Erythroblast (primary cell): ENCODE measurements around the gene SNX11.

Source experiments
- DNase-seq, 2 experiments: peaks; one replicate each; lab custom pipeline; 2025; lab: John Stamatoyannopoulos, UW
- GATA1 ChIP-seq: IDR thresholded peaks from 2 replicates; pipeline ENCODE4 v1.6.1; 2011; ENCODE audit warnings: low read depth, mild to moderate bottlenecking, control low read depth, low read length, moderate library complexity
- POLR2A ChIP-seq: IDR thresholded peaks from 2 replicates; pipeline ENCODE4 v1.6.1; 2011; ENCODE audit warnings: mild to moderate bottlenecking, low read length

SNX11 gene

DNA sequence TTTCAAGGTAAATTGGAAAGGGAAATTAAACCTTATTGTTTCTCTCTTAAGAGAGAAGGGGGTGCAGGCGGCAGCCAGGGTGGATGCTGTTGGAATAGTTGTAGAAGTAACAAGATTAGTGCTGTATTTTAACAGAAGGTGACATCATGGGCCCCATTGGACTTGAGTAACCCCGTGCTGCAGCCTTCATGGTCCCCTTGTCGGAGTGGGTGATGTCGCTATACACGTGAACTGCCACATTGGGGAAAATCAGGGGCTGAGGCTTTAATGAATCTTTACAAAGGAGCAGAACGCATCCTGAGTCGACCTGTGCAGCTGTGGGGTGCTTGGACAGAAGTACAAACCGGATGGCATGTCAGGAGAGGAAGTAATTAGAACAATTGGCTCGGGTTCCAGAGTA lies 3.2 kb downstream of the SNX11 start:
- TF ChIP-seq GATA1: no peak
- TF ChIP-seq POLR2A: no peak
- no peak for DNase-seq

DNA sequence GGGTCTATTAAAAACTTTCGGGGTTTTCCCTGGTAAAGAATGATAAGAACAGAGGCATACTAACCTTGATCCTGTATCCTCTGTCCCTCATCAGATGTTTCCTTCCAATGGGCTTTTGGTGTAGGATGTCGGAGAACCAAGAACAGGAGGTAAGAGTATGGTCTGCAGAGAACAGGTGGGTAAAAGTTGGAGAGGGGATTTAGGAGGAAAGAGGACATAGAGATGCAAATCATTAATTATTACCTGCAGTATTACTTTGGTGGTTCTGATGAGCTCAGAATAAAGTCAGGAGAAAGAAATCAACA lies 4.3 kb downstream of the SNX11 start:
- DNase-seq: no peak
- TF ChIP-seq POLR2A (no peak), GATA1 (no peak)

DNA sequence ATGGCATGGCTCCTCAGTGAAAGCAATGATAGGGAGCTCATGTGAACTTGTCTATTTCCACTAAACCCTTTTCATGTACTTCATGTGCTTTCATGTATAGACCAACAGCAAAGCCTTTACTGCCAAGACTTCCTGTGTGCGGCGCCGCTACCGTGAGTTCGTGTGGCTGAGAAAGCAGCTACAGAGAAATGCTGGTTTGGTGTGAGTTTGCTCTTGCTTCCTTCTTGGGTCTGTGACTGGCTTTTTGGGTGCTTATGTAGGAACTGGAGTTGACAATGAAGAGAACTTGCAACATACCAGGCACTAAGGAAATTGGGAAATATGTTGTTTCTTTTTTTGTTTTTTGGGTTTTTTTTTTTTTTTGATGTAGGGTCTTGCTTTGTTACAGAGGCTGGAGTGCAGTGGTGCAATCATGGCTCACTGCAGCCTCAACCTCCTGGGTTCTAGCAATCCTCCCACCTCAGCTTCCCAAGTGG lies 5.7 kb downstream of the SNX11 start:
- DNase-seq: no peak

DNA sequence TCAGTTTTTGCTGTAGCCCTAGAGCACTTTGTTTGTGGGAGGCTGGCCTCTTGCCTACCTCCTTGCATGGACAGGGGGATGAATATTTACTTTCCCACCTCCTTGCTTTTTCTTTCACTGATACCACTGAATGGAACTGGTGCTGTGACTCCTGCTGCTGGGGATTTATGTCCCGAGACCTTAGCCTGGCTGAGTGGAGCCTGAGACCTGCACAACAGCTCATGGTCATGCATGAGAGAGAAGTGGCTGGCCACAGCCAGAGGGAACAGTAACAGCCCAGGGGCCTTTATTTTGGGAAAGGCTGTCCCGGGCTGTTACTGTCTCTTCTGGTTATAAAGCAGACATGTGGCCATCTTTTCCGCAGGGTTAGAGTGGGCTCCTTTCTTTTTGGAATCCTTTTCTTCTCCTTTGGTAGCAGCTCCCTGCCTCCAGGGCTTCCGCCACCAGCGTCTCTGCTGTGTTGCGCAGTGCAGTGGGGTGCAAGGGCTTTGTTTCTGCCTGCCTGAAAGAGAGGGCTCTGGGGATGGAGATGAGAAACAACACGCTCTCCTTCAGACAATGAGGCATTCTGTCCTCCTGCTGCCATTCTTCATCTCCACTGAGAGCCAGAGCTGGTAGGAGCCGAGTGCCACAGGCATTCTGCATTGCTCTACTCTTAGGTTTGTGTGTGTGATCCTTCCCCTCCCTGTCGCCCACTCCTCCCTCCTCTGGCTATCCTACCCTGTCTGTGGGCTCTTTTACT lies 14.5 kb downstream of the SNX11 start:
- no peak for DNase-seq

More for the DNA sequence above, 5.7 kb downstream of the SNX11 start:
- no peak for TF ChIP-seq POLR2A
- TF ChIP-seq GATA1: no peak

DNA sequence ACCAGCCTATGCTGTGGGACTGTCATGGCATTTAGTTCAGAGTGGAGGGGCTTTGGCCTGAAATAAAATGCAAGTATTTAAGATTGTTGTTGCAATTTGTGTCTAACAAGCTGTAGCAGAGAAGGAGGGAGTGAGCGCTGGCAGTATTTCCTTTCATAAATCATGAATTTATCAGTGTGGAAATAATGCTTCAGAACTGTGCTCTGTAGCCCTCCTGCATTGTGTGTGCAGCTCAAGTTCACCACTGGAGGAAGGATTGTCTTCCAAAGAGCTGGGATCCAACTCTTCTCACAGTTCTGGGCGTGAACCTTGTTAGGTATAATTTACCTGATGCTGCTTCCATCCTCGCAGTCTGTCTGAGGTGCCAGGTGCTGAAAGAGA lies 15.1 kb downstream of the SNX11 start:
- DNase-seq: no peak
- TF ChIP-seq POLR2A (no peak), GATA1 (no peak)

More for the DNA sequence above, 14.5 kb downstream of the SNX11 start:
- TF ChIP-seq GATA1 (no peak), POLR2A (no peak)

DNA sequence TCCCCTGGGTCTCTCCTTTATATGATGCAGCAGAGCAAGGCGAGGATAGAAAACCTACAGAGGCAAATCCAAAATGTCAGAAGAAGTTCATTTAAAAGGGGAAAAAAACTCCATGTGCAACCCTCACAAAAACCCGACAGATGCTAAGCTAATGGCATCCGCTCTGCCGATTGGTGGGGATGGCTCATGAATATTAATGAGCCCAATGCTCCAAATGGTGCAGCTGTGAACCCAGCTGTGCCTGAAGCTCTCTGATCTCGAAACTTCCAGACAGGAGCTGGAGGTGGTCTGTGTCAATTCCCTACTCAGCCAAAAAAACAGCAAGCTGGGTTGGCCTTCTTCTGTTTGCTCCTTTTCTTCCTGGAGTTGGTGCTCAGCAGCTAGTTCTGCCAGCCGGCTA lies 15.5 kb downstream of the SNX11 start:
- TF ChIP-seq GATA1: no peak
- no peak for TF ChIP-seq POLR2A
- no peak for DNase-seq

DNA sequence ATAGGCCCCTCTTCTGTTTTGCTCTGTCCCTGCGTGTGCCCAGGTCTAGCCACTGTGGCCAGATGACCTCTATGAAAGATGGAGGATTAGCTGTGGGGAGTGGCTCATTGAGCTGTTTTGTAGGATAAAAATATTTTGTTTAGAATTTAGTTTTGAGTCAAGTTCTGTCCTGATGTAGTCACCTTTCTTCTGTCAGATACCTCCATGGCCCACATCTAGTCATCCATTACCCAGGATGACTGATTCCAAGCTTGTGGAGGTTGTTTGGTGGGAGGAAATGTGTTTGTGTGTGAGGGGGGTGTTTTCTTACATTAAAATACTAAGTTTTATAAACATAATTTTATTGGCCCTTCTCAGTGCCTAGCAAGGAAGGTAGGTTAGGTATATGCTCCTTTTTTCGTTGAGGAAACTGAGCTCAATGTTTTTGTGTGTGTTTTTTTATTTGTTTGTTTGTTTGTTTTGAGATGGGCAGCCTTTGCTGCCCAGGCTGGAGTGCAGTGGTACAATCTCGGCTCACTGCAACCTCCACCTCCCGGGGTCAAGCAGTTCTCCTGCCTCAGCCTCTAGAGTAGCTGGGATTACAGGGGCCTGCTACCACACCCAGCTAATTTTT lies 16.3 kb downstream of the SNX11 start:
- no peak for TF ChIP-seq POLR2A
- TF ChIP-seq GATA1: no peak
- DNase-seq: no peak

DNA sequence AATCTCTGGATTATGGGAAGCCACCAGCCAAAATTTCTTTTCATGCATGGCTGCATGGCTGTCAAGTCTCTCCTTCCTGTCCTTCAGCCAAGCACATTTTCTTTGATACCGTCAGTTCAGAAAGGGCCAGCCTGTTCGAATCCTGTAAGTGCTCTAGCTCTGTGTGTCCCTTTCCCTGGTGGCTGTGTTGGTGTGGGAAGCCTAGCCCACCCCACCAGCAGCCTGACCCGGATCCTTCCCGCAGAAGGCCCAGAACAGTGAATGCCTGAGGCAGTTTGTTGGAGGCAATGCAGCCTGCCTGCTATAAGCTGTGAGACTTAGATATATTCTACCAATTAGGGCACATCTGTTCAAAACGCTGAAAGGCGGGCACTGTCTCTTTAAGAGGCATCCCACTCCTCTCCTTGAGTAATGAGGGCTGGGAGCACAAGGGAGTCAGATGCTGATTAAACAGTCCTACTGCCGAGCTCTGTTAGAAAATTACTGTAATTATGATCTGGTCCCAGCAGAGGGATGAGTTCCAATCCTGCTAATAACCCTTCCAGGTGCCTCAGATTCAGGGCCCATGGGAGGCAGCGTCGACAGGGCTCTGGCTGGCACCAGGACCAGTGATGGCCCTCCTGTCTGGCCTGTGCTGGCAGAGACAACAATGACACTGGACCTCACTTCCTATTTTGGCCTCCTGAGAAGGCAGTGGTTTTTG lies 18.4 kb downstream of the SNX11 start:
- no peak for DNase-seq
- TF ChIP-seq POLR2A (no peak), GATA1 (no peak)

DNA sequence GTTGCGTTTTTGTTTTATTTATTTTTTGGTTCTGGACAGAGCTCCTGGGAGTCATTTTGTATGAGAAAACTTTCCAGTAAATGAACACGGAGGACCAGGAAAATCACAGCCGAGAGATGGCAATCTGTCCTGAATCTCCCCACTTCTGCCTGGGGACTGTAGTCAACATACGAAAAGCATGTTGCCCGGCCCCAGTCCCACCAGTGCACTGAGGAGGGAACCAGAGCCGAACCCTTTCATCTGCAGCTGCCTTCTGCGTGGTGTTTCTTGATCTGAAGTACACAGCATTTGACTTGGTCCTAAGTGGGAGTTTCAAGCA lies 18.9 kb downstream of the SNX11 start:
- no peak for TF ChIP-seq POLR2A
- no peak for TF ChIP-seq GATA1
- no peak for DNase-seq

DNA sequence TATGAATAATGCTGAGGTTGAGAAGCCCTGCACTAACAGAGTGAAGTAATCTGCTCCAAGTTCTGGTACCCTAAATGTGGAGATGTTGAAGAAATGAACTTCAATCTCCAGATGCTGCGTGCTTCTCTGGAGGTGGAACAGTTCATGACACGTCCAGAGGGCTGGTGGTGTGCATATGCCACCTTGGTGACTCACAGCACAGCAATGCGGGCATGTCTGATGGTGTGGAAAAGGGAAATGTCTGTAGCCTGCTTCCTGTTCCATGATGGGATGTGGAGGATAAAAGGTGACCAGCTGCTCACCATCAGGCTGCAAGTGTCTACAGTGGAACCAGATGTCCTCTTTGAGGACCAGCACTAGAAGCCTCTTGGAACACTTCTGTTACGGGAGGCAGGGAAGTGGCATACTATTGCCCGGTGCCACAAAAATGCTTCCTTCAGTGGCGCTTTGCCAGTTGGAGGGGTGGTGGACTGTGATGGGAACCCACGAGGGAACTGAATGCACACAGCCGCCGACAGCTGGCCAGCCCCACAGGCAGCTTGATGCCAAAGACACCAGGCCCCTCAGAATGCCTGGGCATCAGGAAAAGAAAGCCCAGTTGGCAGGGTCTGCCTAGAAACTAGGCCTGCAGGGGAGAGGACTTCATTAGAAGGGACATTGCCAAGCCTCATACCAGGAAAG lies 19.9 kb downstream of the SNX11 start:
- DNase-seq: no peak
- TF ChIP-seq POLR2A: no peak
- no peak for TF ChIP-seq GATA1

DNA sequence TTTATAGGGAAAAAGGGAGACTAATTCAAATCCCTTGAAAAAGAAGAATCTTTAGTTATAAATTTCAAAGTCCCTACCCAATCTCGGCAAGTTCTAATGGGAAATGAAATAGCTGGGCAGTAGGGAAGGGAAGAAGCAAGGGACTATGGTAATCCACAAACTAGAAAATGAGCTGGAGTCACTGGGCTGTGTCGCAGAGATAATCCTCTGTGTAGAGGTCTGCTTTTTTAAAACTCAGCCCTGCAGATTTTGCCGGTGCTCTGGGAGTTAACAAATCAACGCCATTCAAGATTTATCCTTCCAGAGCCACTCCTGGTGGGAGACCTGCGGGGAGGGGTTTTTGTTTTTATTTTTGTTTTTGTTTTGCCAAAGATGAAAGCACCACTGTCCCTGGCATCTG lies 20.8 kb downstream of the SNX11 start:
- DNase-seq: no peak
- TF ChIP-seq POLR2A (no peak), GATA1 (no peak)

DNA sequence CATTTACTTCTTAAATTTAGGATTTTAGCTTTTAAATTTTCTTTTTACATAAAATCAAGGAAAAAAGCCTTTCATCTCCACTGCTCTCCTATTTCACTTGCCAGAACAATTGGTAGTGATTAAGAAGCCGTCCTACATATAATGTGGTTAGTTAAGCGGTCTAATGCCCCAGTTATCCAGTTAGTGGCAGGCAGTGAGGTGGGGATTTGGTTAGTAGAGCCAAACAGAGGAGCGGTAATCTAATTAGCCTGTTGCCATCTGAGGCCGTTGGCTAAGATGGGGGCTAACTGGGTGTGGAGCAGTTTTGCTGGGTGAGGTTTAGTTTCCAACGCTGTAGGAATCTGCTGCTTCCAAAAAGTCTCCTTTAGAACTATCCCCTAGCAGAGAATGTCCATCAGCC lies 22.4 kb downstream of the SNX11 start:
- no peak for TF ChIP-seq POLR2A
- no peak for DNase-seq

DNA sequence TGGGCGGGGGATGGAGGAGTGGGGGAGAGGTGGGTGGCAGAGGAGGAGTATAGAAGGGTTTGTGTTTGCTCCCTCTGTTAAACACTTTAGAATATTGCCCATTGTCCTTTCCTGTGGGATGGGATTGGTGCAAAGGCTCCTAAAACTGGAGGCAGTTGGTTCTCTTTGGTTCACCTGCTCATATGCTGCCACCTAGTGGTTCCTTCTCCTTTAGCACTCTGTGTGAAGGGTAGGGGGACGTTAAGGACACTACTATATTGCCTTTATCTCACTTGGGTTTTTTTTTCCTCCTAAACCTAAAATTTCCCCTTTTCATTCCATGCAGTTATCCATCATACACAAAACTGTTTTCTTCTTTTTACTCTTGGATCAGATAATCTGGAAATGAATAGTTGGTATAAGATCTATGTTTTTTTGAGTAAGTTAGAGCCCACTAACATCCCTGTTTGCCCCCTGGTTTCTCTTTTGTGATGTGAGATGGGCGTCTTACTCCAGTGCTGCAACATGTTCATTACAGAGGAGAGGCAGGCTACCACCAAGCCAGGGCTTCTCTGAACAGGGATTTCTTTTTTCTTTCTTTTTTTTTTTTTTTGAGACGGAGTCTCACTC lies 23.8 kb downstream of the SNX11 start:
- DNase-seq: peak; percentile 60 to 81
- TF ChIP-seq GATA1 (no peak), POLR2A (no peak)
